ENCODE data around the gene POLG. TPM values are rescaled to one million over a fixed set of nuclear protein-coding genes. Genes with fewer than 3 reads are reported as not detected.

POLG gene
- total and polyA plus RNA-seq, 5 experiments from 2014 or later: 29.9 to 130 (median 54.5) TPM

- peaks cover 4 to 30% (median 15%) of the 10 kb centered on the region in 4 donors for H3K4me1 Mint-ChIP-seq
- no peak overlapping the region for H3K4me3 Mint-ChIP-seq
- H3K27me3 Mint-ChIP-seq: no peaks in the 10 kb centered on the region
- POLR2A ChIA-PET: no interaction called here
- peak overlapping the region; percentile 22 to 78 (median 66) for H3K27ac Mint-ChIP-seq
- ATAC-seq (no peak), DNase-seq (no peak)
- H3K36me3 Mint-ChIP-seq: peaks cover 4 to 70% (median 12%) of the 10 kb centered on the region in 3 donors
- H3K9me3 Mint-ChIP-seq: no peaks in the 10 kb centered on the region
These were observed 19.2 kb downstream of the POLG start for GRCh38 chr15:89315375-89315929.

GRCh38 chr15:89309993-89310392 is 24.6 kb downstream of the POLG start:
- H3K36me3 Mint-ChIP-seq: peaks cover 0 to 17% (median 0%) of the 10 kb centered on the region in 3 donors
- DNase-seq: no peak
- POLR2A ChIA-PET: no interaction called here
- no peak for ATAC-seq
- H3K4me3 Mint-ChIP-seq: no peak overlapping the region
- no peaks in the 10 kb centered on the region for H3K27me3 Mint-ChIP-seq
- no peaks in the 10 kb centered on the region for H3K9me3 Mint-ChIP-seq
- H3K4me1 Mint-ChIP-seq: peaks cover 2 to 11% (median 6%) of the 10 kb centered on the region in 4 donors
- peak overlapping the region; percentile 3 to 94 (median 48) for H3K27ac Mint-ChIP-seq

GRCh38 chr15:89308236-89308635 is 26.4 kb downstream of the POLG start:
- POLR2A ChIA-PET: interaction anchor here (0.6 kb wide), 1 partner anchor 405 kb away, joined by 3 read pairs; no protein-coding TSS in a partner anchor
- Mint-ChIP-seq H3K9me3 (no peaks in the 10 kb centered on the region), H3K27me3 (no peaks in the 10 kb centered on the region), H3K27ac (peak overlapping the region in 4 of 10 donors; percentile 21 to 60 (median 43)), H3K4me1 (peaks cover 0 to 9% (median 6%) of the 10 kb centered on the region in 4 donors), H3K36me3 (peaks cover 0 to 6% (median 0%) of the 10 kb centered on the region in 3 donors), H3K4me3 (no peak overlapping the region)
- DNase-seq (no peak), ATAC-seq (no peak)

GRCh38 chr15:89307791-89308190 is 26.8 kb downstream of the POLG start:
- Mint-ChIP-seq H3K27me3 (no peaks in the 10 kb centered on the region), H3K27ac (peak overlapping the region in 4 of 10 donors; percentile 14 to 60 (median 36)), H3K9me3 (no peaks in the 10 kb centered on the region), H3K4me1 (peaks cover 0 to 9% (median 4%) of the 10 kb centered on the region in 4 donors), H3K36me3 (peaks cover 0 to 2% (median 2%) of the 10 kb centered on the region in 3 donors), H3K4me3 (no peak overlapping the region)
- POLR2A ChIA-PET: interaction anchor here (0.6 kb wide), 1 partner anchor 404 kb away, joined by 3 read pairs; no protein-coding TSS in a partner anchor
- ATAC-seq (no peak), DNase-seq (no peak)

- Mint-ChIP-seq H3K4me3 (no peak overlapping the region), H3K4me1 (peaks cover 0 to 9% (median 4%) of the 10 kb centered on the region in 4 donors), H3K27ac (peak overlapping the region in 1 of 10 donors; percentile 19), H3K36me3 (peaks cover 0 to 2% (median 1%) of the 10 kb centered on the region in 3 donors), H3K27me3 (no peaks in the 10 kb centered on the region), H3K9me3 (no peaks in the 10 kb centered on the region)
- POLR2A ChIA-PET: no interaction called here
- DNase-seq (no peak), ATAC-seq (no peak)
These were observed 27.5 kb downstream of the POLG start for GRCh38 chr15:89307046-89307587.

GRCh38 chr15:89305395-89305794 is 29.2 kb downstream of the POLG start:
- no peak for DNase-seq
- H3K27me3 Mint-ChIP-seq: no peaks in the 10 kb centered on the region
- no peak overlapping the region for H3K27ac Mint-ChIP-seq
- H3K4me1 Mint-ChIP-seq: peaks cover 0 to 4% (median 2%) of the 10 kb centered on the region in 4 donors
- no peak for ATAC-seq
- POLR2A ChIA-PET: no interaction called here
- H3K36me3 Mint-ChIP-seq: peaks cover 0 to 9% (median 5%) of the 10 kb centered on the region in 3 donors
- H3K4me3 Mint-ChIP-seq: no peak overlapping the region
- H3K9me3 Mint-ChIP-seq: no peaks in the 10 kb centered on the region

- H3K36me3 Mint-ChIP-seq: peaks cover 0 to 9% (median 9%) of the 10 kb centered on the region in 3 donors
- DNase-seq (no peak), ATAC-seq (no peak)
- POLR2A ChIA-PET: no interaction called here
- no peaks in the 10 kb centered on the region for H3K27me3 Mint-ChIP-seq
- no peak overlapping the region for H3K4me3 Mint-ChIP-seq
- no peak overlapping the region for H3K27ac Mint-ChIP-seq
- peaks cover 0 to 4% (median 2%) of the 10 kb centered on the region in 4 donors for H3K4me1 Mint-ChIP-seq
- H3K9me3 Mint-ChIP-seq: no peaks in the 10 kb centered on the region
These were observed 30.6 kb downstream of the POLG start for GRCh38 chr15:89303986-89304385.

- ATAC-seq: no peak
- POLR2A ChIA-PET: interaction anchor here (1.3 kb wide), 1 partner anchor 33 kb away, joined by 3 read pairs; the partner anchor contains the start of gene POLG
- Mint-ChIP-seq H3K4me1 (peaks cover 0 to 6% (median 2%) of the 10 kb centered on the region in 4 donors), H3K27ac (peak overlapping the region in 1 of 10 donors; percentile 74), H3K27me3 (no peaks in the 10 kb centered on the region), H3K9me3 (no peaks in the 10 kb centered on the region), H3K4me3 (no peak overlapping the region), H3K36me3 (peaks cover 0 to 16% (median 9%) of the 10 kb centered on the region in 3 donors)
- DNase-seq: no peak
These were observed 33.1 kb downstream of the POLG start for GRCh38 chr15:89301304-89302089.

- POLR2A ChIA-PET: no interaction called here
- Mint-ChIP-seq H3K27me3 (no peaks in the 10 kb centered on the region), H3K27ac (no peak overlapping the region), H3K9me3 (no peaks in the 10 kb centered on the region), H3K4me1 (peaks cover 0 to 6% (median under 1%) of the 10 kb centered on the region in 4 donors), H3K4me3 (no peak overlapping the region), H3K36me3 (peaks cover 0 to 16% (median 10%) of the 10 kb centered on the region in 3 donors)
- DNase-seq (no peak), ATAC-seq (no peak)
These were observed 34.7 kb downstream of the POLG start for GRCh38 chr15:89299896-89300295.

GRCh38 chr15:89293012-89293411 is 41.6 kb downstream of the POLG start:
- DNase-seq (no peak), ATAC-seq (no peak)
- Mint-ChIP-seq H3K27ac (no peak overlapping the region), H3K4me1 (no peaks in the 10 kb centered on the region), H3K9me3 (no peaks in the 10 kb centered on the region), H3K36me3 (peaks cover 0 to 45% (median 21%) of the 10 kb centered on the region in 3 donors), H3K27me3 (no peaks in the 10 kb centered on the region), H3K4me3 (no peak overlapping the region)
- POLR2A ChIA-PET: no interaction called here

GRCh38 chr15:89291934-89292438 is 42.6 kb downstream of the POLG start:
- no peaks in the 10 kb centered on the region for H3K9me3 Mint-ChIP-seq
- ATAC-seq (no peak), DNase-seq (no peak)
- no peaks in the 10 kb centered on the region for H3K4me1 Mint-ChIP-seq
- no peaks in the 10 kb centered on the region for H3K27me3 Mint-ChIP-seq
- H3K27ac Mint-ChIP-seq: no peak overlapping the region
- POLR2A ChIA-PET: no interaction called here
- peaks cover 6 to 53% (median 25%) of the 10 kb centered on the region in 3 donors for H3K36me3 Mint-ChIP-seq
- no peak overlapping the region for H3K4me3 Mint-ChIP-seq

GRCh38 chr15:89283201-89283600 is 51.4 kb downstream of the POLG start:
- no peak for DNase-seq
- ATAC-seq: no peak
- POLR2A ChIA-PET: no interaction called here
- Mint-ChIP-seq H3K27me3 (no peaks in the 10 kb centered on the region), H3K27ac (no peak overlapping the region), H3K36me3 (peaks cover 11 to 40% (median 32%) of the 10 kb centered on the region in 3 donors), H3K4me1 (no peaks in the 10 kb centered on the region), H3K9me3 (peaks cover 0 to 4% (median 2%) of the 10 kb centered on the region in 9 donors), H3K4me3 (no peak overlapping the region)

- POLR2A ChIA-PET: no interaction called here
- DNase-seq (no peak), ATAC-seq (no peak)
- Mint-ChIP-seq H3K27ac (no peak overlapping the region), H3K9me3 (peaks cover 0 to 4% (median 2%) of the 10 kb centered on the region in 9 donors), H3K36me3 (peaks cover 11 to 39% (median 31%) of the 10 kb centered on the region in 3 donors), H3K4me3 (no peak overlapping the region), H3K27me3 (no peaks in the 10 kb centered on the region), H3K4me1 (no peaks in the 10 kb centered on the region)
These were observed 52.0 kb downstream of the POLG start for GRCh38 chr15:89282631-89283030.

Data from naive thymus-derived CD8-positive, alpha-beta T cell (primary cell).